Gastroesophageal sphincter (tissue), 4 donors: ENCODE data around the gene PCK2. TPM values are rescaled to one million over a fixed set of nuclear protein-coding genes. Genes with fewer than 3 reads are reported as not detected.
"Not testable (repeated sequence)": the region's sequence is repeated elsewhere in the genome, so short reads cannot be mapped to it uniquely, and the experiment has no call there.

Experiments used
- ATAC-seq: fragments of 150-250 bp; one replicate; pipeline ENCODE4 v1.9.1; 2016; ENCODE audit warnings: mild to moderate bottlenecking, moderate library complexity
- H3K27ac ChIP-seq, 4 donors: fragments of 200-600 bp; sonication (generic) in 3 of 4; 1 replicate in 3 of 4; 2 replicates in 1 of 4; pipeline ENCODE4 v1.5.1; 2016 to 2019
- H3K27me3 ChIP-seq: fragments of 200-600 bp; sonication (generic); one replicate; pipeline ENCODE4 v1.5.1; 2019
- H3K36me3 ChIP-seq, 2 donors: fragments of 200-600 bp; sonication (generic); one replicate each; pipeline ENCODE4 v1.5.1; 2019; ENCODE audit warnings: control low read depth in 1 of 2
- H3K4me1 ChIP-seq, 3 donors: fragments of 200-600 bp; sonication (generic); 1 replicate in 2 of 3; 2 replicates in 1 of 3; pipeline ENCODE4 v1.5.1; 2016 to 2019; ENCODE audit warnings: control low read depth in 2 of 3
- H3K4me3 ChIP-seq, 2 donors: fragments of 200-600 bp; sonication (generic); one replicate each; pipeline ENCODE4 v1.5.1; 2019; ENCODE audit warnings: mild to moderate bottlenecking in 1 of 2, moderate library complexity in 1 of 2
- H3K9me3 ChIP-seq, 3 donors: fragments of 200-600 bp; sonication (generic); one replicate each; pipeline ENCODE4 v1.5.1; 2017 to 2019; ENCODE audit warnings: control low read depth in 2 of 3
- CTCF ChIP-seq, 4 experiments: fragments of 200-600 bp in 2 of 4; fragments of 450-650 bp in 2 of 4; sonication (generic) in 1 of 4; IDR thresholded peaks; one replicate each; pipeline ENCODE4 v1.5.1; 2017 to 2019; ENCODE audit warnings: antibody characterized with exemption in 4 of 4, mild to moderate bottlenecking in 2 of 4, moderate library complexity in 2 of 4
- EP300 ChIP-seq: sonication (generic); formaldehyde crosslinking; IDR thresholded peaks from one replicate; pipeline ENCODE4 v1.6.1; 2017; ENCODE audit warnings: antibody characterized with exemption, mild to moderate bottlenecking
- POLR2A ChIP-seq, 2 donors: fragments of 450-650 bp; IDR thresholded peaks; one replicate each; pipeline ENCODE4 v1.6.1; 2017; ENCODE audit warnings: antibody characterized with exemption in 2 of 2, mild to moderate bottlenecking in 2 of 2, moderate library complexity in 1 of 2
- POLR2AphosphoS5 ChIP-seq: sonication (generic); formaldehyde crosslinking; IDR thresholded peaks from one replicate; pipeline ENCODE4 v1.6.1; 2017; ENCODE audit warnings: antibody characterized with exemption
- WGBS, 2 donors: methylation state at CpG; one replicate each; pipeline ENCODE4 v1.1.5; 2018; ENCODE audit warnings: low coverage in 1 of 2; 5-methylcytosine and 5-hydroxymethylcytosine counted together
- total RNA-seq, 4 donors: library from RNA; depleted of rRNA; stranded (reverse); fragments of >200 nt; gene quantifications; one replicate each; pipeline ENCODE4 v1.1.0, GENCODE V29; 2016

Gene PCK2
- total RNA-seq, 4 donors from 2014 or later: 9.2 to 14.9 (median 11.6) TPM

- Histone ChIP-seq H3K4me1 (no peaks in the 10 kb centered on the region), H3K27me3 (no peaks in the 10 kb centered on the region), H3K36me3 (peaks cover 0 to 54% of the 10 kb centered on the region in 2 donors), H3K27ac (no peak overlapping the region), H3K4me3 (no peak overlapping the region), H3K9me3 (no peaks in the 10 kb centered on the region)
- no peak for TF ChIP-seq EP300
- TF ChIP-seq POLR2AphosphoS5: no peak
- TF ChIP-seq POLR2A (IDR thresholded peaks at IDR 0.05): no peak
- no peak for TF ChIP-seq CTCF (IDR thresholded peaks at IDR 0.05)
- ATAC-seq: no peak
- no CpG with 5 or more reads among the region's 3 CpGs for WGBS, 2 donors
These were observed 6.9 kb downstream of the PCK2 start for GRCh38 chr14:24100982-24101494.

GRCh38 chr14:24102357-24103048 is 8.4 kb downstream of the PCK2 start:
- no peak for ATAC-seq
- no peak overlapping the region for H3K4me3 ChIP-seq
- H3K27me3 ChIP-seq: no peaks in the 10 kb centered on the region
- TF ChIP-seq POLR2AphosphoS5 (no peak), CTCF (IDR thresholded peaks at IDR 0.05) (no peak), EP300 (no peak), POLR2A (IDR thresholded peaks at IDR 0.05) (no peak)
- H3K9me3 ChIP-seq: no peaks in the 10 kb centered on the region
- H3K27ac ChIP-seq: no peak overlapping the region
- peaks cover 0 to 54% of the 10 kb centered on the region in 2 donors for H3K36me3 ChIP-seq
- 93 to 100% methylated on average over 5 to 6 of the region's 7 CpGs for WGBS, 2 donors
- H3K4me1 ChIP-seq: no peaks in the 10 kb centered on the region

- no peaks in the 10 kb centered on the region for H3K27me3 ChIP-seq
- 86% methylated on average over 5 of the region's 13 CpGs; no CpG with 5 or more reads in 1 of the 2 donors for WGBS, 2 donors
- peaks cover 0 to 3% (median 0%) of the 10 kb centered on the region in 3 donors for H3K4me1 ChIP-seq
- no peaks in the 10 kb centered on the region for H3K9me3 ChIP-seq
- H3K36me3 ChIP-seq: peaks cover 0 to 45% of the 10 kb centered on the region in 2 donors
- ATAC-seq: no peak
- no peak for TF ChIP-seq EP300
- H3K27ac ChIP-seq: no peak overlapping the region
- no peak overlapping the region for H3K4me3 ChIP-seq
These were observed 9.3 kb downstream of the PCK2 start for GRCh38 chr14:24103451-24103850.

- Histone ChIP-seq H3K36me3 (peaks cover 0 to 22% of the 10 kb centered on the region in 2 donors), H3K4me1 (peaks cover 0 to 11% (median 0%) of the 10 kb centered on the region in 3 donors)
- not testable (repeated sequence) for H3K9me3 ChIP-seq, H3K27me3 ChIP-seq, ATAC-seq, H3K27ac ChIP-seq, H3K4me3 ChIP-seq
- 57 to 84% methylated on average over 1 to 8 of the region's 8 CpGs for WGBS, 2 donors
These were observed 11.6 kb downstream of the PCK2 start for GRCh38 chr14:24105609-24106239.

- H3K27me3 ChIP-seq: no peaks in the 10 kb centered on the region
- no peaks in the 10 kb centered on the region for H3K9me3 ChIP-seq
- H3K4me3 ChIP-seq: no peak overlapping the region
- TF ChIP-seq POLR2A (IDR thresholded peaks at IDR 0.05) (no peak), POLR2AphosphoS5 (no peak), CTCF (IDR thresholded peaks at IDR 0.05) (no peak), EP300 (no peak)
- peaks cover 0 to 20% of the 10 kb centered on the region in 2 donors for H3K36me3 ChIP-seq
- H3K27ac ChIP-seq: no peak overlapping the region
- H3K4me1 ChIP-seq: peaks cover 0 to 11% (median 0%) of the 10 kb centered on the region in 3 donors
- 89 to 96% methylated on average over 4 of the region's 4 CpGs for WGBS, 2 donors
- no peak for ATAC-seq
These were observed 12.7 kb downstream of the PCK2 start for GRCh38 chr14:24106672-24107271.
